ENCODE measurements around the gene PHF20. TPM values are rescaled to one million over a fixed set of nuclear protein-coding genes. Genes with fewer than 3 reads are reported as not detected.

PHF20 gene
- total and polyA plus RNA-seq, 2 donors (not counting 3 experiments of a cell fraction or from before 2014, with no cell fraction given): 25.0 to 45.8 TPM

- Histone ChIP-seq H3K4me3 (replicated peaks in 1 of 3; ENCODE audit: insufficient read depth in 1 of 3, low read depth in 1 of 3, low read length in 3 of 3) (no peak overlapping the region), H3K9me1 (replicated peaks; ENCODE audit: control insufficient read depth, extremely low read depth, insufficient read depth, low read length) (no peaks in the 10 kb centered on the region), H3K27ac (ENCODE audit: insufficient read depth, low read depth, low read length) (no peak overlapping the region), H3K36me3 (ENCODE audit: control insufficient read depth in 2 of 2, extremely low read depth in 1 of 2, insufficient read depth in 2 of 2, low read length in 2 of 2) (no peaks in the 10 kb centered on the region), H3K4me1 (ENCODE audit: control insufficient read depth, extremely low read depth, insufficient read depth, low read length) (peaks cover 5% of the 10 kb centered on the region), H3K79me2 (ENCODE audit: control insufficient read depth, insufficient read depth, low read length) (peaks cover 13% of the 10 kb centered on the region), H3K9ac (replicated peaks; ENCODE audit: extremely low read depth, insufficient read depth, low read length) (no peak overlapping the region), H2AFZ (ENCODE audit: low read depth, low read length) (no peak overlapping the region), H3K9me3 (replicated peaks; ENCODE audit: control insufficient read depth, insufficient read depth, low read length) (no peaks in the 10 kb centered on the region), H3K4me2 (ENCODE audit: insufficient read depth, low read length) (no peak overlapping the region), H4K20me1 (replicated peaks; ENCODE audit: control insufficient read depth, extremely low read depth, insufficient read depth, low read length) (no peaks in the 10 kb centered on the region), H3K27me3 (ENCODE audit: control insufficient read depth in 2 of 2, insufficient read depth in 2 of 2, low read length in 2 of 2) (no peaks in the 10 kb centered on the region)
- DNase-seq (ENCODE audit: low read depth, low spot score) (no peak), FAIRE-seq (no peak)
- dilution Hi-C loops (cut with MboI; ENCODE audit: extremely low pct_ligation_motif_present, low sequenced_read_pairs) (no loop called here), intact Hi-C loops (cut with micrococcal nuclease) (no loop called here)
- BruUV-seq (replicated peaks): no TSS peak
- ChIA-PET POLR2A (no interaction called here), CTCF (no interaction called here)
- TF ChIP-seq POLR2A (IDR thresholded peaks at IDR 0.05; ENCODE audit: low read depth, low read length) (no peak), MAX (IDR thresholded peaks at IDR 0.05; ENCODE audit: insufficient read depth, insufficient read length) (no peak), POLR2AphosphoS5 (IDR thresholded peaks at IDR 0.05; ENCODE audit: insufficient read depth, low read depth, low read length) (no peak), GATA2 (IDR thresholded peaks at IDR 0.05; ENCODE audit: insufficient read depth, insufficient read length, low read depth, low read length) (no peak), CTCF (IDR thresholded peaks at IDR 0.05; ENCODE audit: extremely low read depth in 1 of 2, insufficient read depth in 1 of 2, low read depth in 1 of 2, low read length in 2 of 2) (no peak), EZH2 (IDR thresholded peaks at IDR 0.05; ENCODE audit: borderline replicate concordance, low read depth, low read length, severe bottlenecking) (no peak), MYC (IDR thresholded peaks at IDR 0.05; ENCODE audit: low read depth, low read length) (no peak), FOS (IDR thresholded peaks at IDR 0.05; ENCODE audit: borderline replicate concordance, insufficient read depth, low read length) (no peak), JUN (IDR thresholded peaks at IDR 0.05; ENCODE audit: borderline replicate concordance, insufficient read depth, insufficient read length, low read depth) (no peak)
Observed at GRCh38 chr20:35823937-35824336, 52.1 kb downstream of the PHF20 start.
